ENCODE measurements around the gene FPGS.

Gene FPGS

GRCh38 chr9:127862075-127863011, 59.7 kb downstream of the FPGS start:
- no peak for TF ChIP-seq CTCF (conservative IDR thresholded peaks at IDR 0.05)
- no peak for TF ChIP-seq ZFX (IDR thresholded peaks at IDR 0.05)
- no peak overlapping the region for H3K27ac ChIP-seq

DNA sequence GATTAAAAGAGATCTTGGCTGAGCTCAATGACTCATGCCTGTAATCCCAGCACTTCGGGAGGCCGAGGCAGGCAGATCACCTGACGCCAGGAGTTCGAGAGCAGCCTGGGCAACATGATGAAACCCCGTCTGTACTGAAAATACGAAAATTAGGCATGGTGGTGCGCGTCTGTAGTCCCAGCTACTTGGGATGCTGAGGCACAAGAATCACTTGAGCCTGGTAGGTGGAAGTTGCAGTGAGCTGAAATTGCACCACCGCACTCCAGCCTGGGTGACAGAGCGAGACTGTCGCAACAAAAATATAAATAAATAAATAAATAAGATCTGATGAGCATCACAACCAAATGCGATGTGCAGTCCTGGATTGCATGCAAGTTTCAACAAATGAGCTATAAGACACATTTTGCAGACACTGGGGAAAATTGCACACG, 60.5 kb downstream of the FPGS start:
- H3K27ac ChIP-seq = no peak overlapping the region
- TF ChIP-seq ZFX (IDR thresholded peaks at IDR 0.05) (no peak), CTCF (conservative IDR thresholded peaks at IDR 0.05) (no peak)

All from C4-2B (cell line).